NCI-H1105 (cell line): ENCODE measurements around the gene ARF6.

Experiments
- DNase-seq: peaks from one replicate; lab custom pipeline; 2025; lab: John Stamatoyannopoulos, UW

ARF6 gene

DNA sequence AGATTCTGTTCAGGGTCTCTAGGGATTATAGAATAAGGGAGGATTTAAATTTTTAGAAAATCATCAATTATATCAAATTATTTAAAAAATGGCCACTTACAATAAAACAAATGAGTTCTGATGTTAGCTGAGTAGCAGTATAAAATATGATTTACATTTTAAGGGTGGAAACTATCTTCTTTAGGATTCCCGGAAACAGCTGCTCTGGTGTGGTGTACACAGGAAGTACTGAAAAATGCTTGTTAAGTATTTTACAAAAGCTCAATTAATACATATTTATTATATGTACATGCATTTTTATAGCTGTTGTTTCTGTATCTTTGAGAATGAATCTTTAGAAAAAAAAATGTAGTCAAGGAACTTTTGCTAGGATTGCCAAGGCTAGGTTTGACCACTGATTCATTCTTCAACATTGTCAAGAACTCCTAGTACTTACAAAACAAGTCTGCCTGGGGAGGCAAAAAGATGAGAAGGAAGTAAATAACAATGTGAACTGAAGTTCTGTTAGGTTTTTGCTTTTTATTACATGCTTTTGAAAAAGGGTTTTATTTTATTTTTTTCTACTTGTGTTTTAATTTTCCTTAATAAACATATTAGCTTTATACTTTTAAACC is 48.0 kb downstream of the ARF6 start:
- no peak for DNase-seq

GRCh38 chr14:49942090-49942489 is 49.2 kb downstream of the ARF6 start:
- DNase-seq, result no peak

GRCh38 chr14:49944501-49944900 is 51.6 kb downstream of the ARF6 start:
- no peak for DNase-seq

DNA sequence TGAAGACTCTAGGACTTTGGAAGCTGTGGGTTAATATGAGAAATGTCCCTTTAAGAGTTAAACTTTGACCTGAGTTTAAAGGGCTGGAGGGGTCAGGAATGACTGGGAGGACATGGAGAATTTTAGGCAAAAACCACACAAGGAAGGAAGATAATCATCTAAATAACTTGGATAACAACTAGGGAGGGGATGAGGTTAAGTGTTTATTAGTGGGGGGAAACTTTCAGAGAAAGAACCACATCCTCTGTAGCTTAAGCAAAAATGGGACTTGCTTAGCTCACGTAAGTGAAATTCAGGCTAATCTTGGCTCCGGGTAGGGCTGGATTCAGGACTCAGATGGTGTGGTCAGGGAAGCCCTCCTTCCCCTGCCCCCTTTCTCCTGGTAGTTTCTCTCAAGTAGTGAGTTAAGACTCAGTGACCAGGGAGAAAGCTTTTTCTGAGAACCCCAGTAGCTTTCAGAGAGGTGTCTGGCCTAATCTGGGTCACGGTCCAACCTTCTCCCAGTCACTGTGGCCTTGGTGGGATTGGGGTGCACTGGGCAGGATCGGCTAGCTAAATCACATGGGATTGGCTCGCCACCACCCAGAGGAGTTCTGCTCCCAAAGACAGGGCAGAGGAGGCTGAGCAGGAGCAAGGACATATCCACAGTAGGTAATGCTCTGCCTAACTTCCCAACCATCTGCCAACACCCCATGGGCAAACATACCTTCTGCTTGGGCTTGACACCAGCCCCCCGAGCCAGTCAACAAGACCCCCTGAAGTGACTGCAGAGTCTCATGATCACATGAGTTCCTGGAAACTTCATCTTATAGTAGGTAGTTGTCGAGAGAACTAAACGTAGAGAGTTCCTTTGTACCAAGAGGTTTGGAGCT is 52.8 kb downstream of the ARF6 start:
- no peak for DNase-seq
